Stimulated activated CD4-positive, alpha-beta T cell treated with anti-CD3 and anti-CD28 coated beads, Interleukin-2, amount 100 ng/mL, for 48 hours (primary cell): ENCODE measurements around the gene SEMA4D.

Experiments used
- DNase-seq, 2 donors: peaks; one replicate each; pipeline ENCODE4 v3.0.0-alpha.2; 2020

Gene SEMA4D

GRCh38 chr9:89442981-89443814, 54.7 kb downstream of the SEMA4D start:
- DNase-seq = no peak

- no peak for DNase-seq
Measured at GRCh38 chr9:89442501-89442978, 55.4 kb downstream of the SEMA4D start.

GRCh38 chr9:89441986-89442385, 55.9 kb downstream of the SEMA4D start:
- no peak for DNase-seq

GRCh38 chr9:89441655-89441970, 56.3 kb downstream of the SEMA4D start:
- no peak for DNase-seq

- DNase-seq = no peak
Measured at GRCh38 chr9:89440951-89441654, 56.8 kb downstream of the SEMA4D start.

GRCh38 chr9:89440548-89440947, 57.4 kb downstream of the SEMA4D start:
- DNase-seq = no peak

- DNase-seq = no peak
Measured at GRCh38 chr9:89440046-89440445, 57.9 kb downstream of the SEMA4D start.

GRCh38 chr9:89439571-89439970, 58.3 kb downstream of the SEMA4D start:
- no peak for DNase-seq

- no peak for DNase-seq
Measured at GRCh38 chr9:89438194-89438593, 59.7 kb downstream of the SEMA4D start.

GRCh38 chr9:89437772-89438171, 60.1 kb downstream of the SEMA4D start:
- no peak for DNase-seq

GRCh38 chr9:89436963-89437625, 60.8 kb downstream of the SEMA4D start:
- no peak for DNase-seq

GRCh38 chr9:89436326-89436725, 61.6 kb downstream of the SEMA4D start:
- no peak for DNase-seq

GRCh38 chr9:89435071-89435823, 62.7 kb downstream of the SEMA4D start:
- DNase-seq = no peak

- DNase-seq = no peak
Measured at GRCh38 chr9:89434636-89435035, 63.3 kb downstream of the SEMA4D start.

GRCh38 chr9:89433826-89434225, 64.1 kb downstream of the SEMA4D start:
- no peak for DNase-seq

- DNase-seq = no peak
Measured at GRCh38 chr9:89432986-89433530, 64.9 kb downstream of the SEMA4D start.

GRCh38 chr9:89431930-89432725, 65.8 kb downstream of the SEMA4D start:
- DNase-seq = no peak

- no peak for DNase-seq
Measured at GRCh38 chr9:89430995-89431394, 66.9 kb downstream of the SEMA4D start.

- no peak for DNase-seq
Measured at GRCh38 chr9:89428901-89429890, 68.7 kb downstream of the SEMA4D start.

- no peak for DNase-seq
Measured at GRCh38 chr9:89428222-89428761, 69.6 kb downstream of the SEMA4D start.
